Measurements from ENCODE around the gene GPR17. TPM values are rescaled to one million over a fixed set of nuclear protein-coding genes. Genes with fewer than 3 reads are reported as not detected.
A peak's percentile ranks its signal among the peaks of the same experiment; 100 is the strongest.

GPR17 gene
- polyA plus RNA-seq, 2 donors, result 0.26 to 1.6 TPM

- WGBS, 2 donors, result 84 to 89% methylated on average over 6 of the region's 6 CpGs
- Histone ChIP-seq H3K4me3 (ENCODE audit: low read depth in 1 of 2, low read length in 2 of 2) (no peak overlapping the region), H3K27ac (ENCODE audit: low read depth in 2 of 2, low read length in 1 of 2) (no peak overlapping the region), H3K36me3 (ENCODE audit: control insufficient read depth in 2 of 2, insufficient read depth in 2 of 2, low read length in 1 of 2) (no peaks in the 10 kb centered on the region), H3K9me3 (ENCODE audit: control insufficient read depth in 2 of 2, insufficient read depth in 1 of 2, low read depth in 1 of 2, low read length in 1 of 2) (no peaks in the 10 kb centered on the region), H3K27me3 (ENCODE audit: control insufficient read depth in 1 of 2, insufficient read depth in 2 of 2, low read length in 2 of 2) (no peaks in the 10 kb centered on the region), H3K4me1 (ENCODE audit: control insufficient read depth in 2 of 2, insufficient read depth in 2 of 2, low read length in 1 of 2) (peaks cover 0 to 23% of the 10 kb centered on the region in 2 donors)
These were observed 2.4 kb downstream of the GPR17 start for GRCh38 chr2:127648321-127648720.

GRCh38 chr2:127649100-127649611, 3.2 kb downstream of the GPR17 start:
- peaks cover 0 to 23% of the 10 kb centered on the region in 2 donors for H3K4me1 ChIP-seq (ENCODE audit: control insufficient read depth in 2 of 2, insufficient read depth in 2 of 2, low read length in 1 of 2)
- H3K4me3 ChIP-seq (ENCODE audit: low read depth in 1 of 2, low read length in 2 of 2), result no peak overlapping the region
- no peaks in the 10 kb centered on the region for H3K27me3 ChIP-seq (ENCODE audit: control insufficient read depth in 1 of 2, insufficient read depth in 2 of 2, low read length in 2 of 2)
- H3K27ac ChIP-seq (ENCODE audit: low read depth in 2 of 2, low read length in 1 of 2), result no peak overlapping the region
- peaks cover 0 to 4% of the 10 kb centered on the region in 2 donors for H3K36me3 ChIP-seq (ENCODE audit: control insufficient read depth in 2 of 2, insufficient read depth in 2 of 2, low read length in 1 of 2)
- WGBS, 2 donors, result 60 to 68% methylated on average over 12 of the region's 12 CpGs
- no peaks in the 10 kb centered on the region for H3K9me3 ChIP-seq (ENCODE audit: control insufficient read depth in 2 of 2, insufficient read depth in 1 of 2, low read depth in 1 of 2, low read length in 1 of 2)

- Histone ChIP-seq H3K36me3 (ENCODE audit: control insufficient read depth in 2 of 2, insufficient read depth in 2 of 2, low read length in 1 of 2) (peaks cover 0 to 7% of the 10 kb centered on the region in 2 donors), H3K4me1 (ENCODE audit: control insufficient read depth in 2 of 2, insufficient read depth in 2 of 2, low read length in 1 of 2) (peaks cover 0 to 23% of the 10 kb centered on the region in 2 donors), H3K27ac (ENCODE audit: low read depth in 2 of 2, low read length in 1 of 2) (peak overlapping the region; percentile 20 to 56), H3K9me3 (ENCODE audit: control insufficient read depth in 2 of 2, insufficient read depth in 1 of 2, low read depth in 1 of 2, low read length in 1 of 2) (no peaks in the 10 kb centered on the region), H3K27me3 (ENCODE audit: control insufficient read depth in 1 of 2, insufficient read depth in 2 of 2, low read length in 2 of 2) (no peaks in the 10 kb centered on the region), H3K4me3 (ENCODE audit: low read depth in 1 of 2, low read length in 2 of 2) (no peak overlapping the region)
- WGBS, 2 donors, result 7 to 9% methylated on average over 7 of the region's 7 CpGs
These were observed 3.7 kb downstream of the GPR17 start for GRCh38 chr2:127649684-127650040.

- Histone ChIP-seq H3K9me3 (ENCODE audit: control insufficient read depth in 2 of 2, insufficient read depth in 1 of 2, low read depth in 1 of 2, low read length in 1 of 2) (no peaks in the 10 kb centered on the region), H3K4me3 (ENCODE audit: low read depth in 1 of 2, low read length in 2 of 2) (no peak overlapping the region), H3K27me3 (ENCODE audit: control insufficient read depth in 1 of 2, insufficient read depth in 2 of 2, low read length in 2 of 2) (no peaks in the 10 kb centered on the region), H3K36me3 (ENCODE audit: control insufficient read depth in 2 of 2, insufficient read depth in 2 of 2, low read length in 1 of 2) (peaks cover 0 to 7% of the 10 kb centered on the region in 2 donors), H3K4me1 (ENCODE audit: control insufficient read depth in 2 of 2, insufficient read depth in 2 of 2, low read length in 1 of 2) (peaks cover 0 to 23% of the 10 kb centered on the region in 2 donors), H3K27ac (ENCODE audit: low read depth in 2 of 2, low read length in 1 of 2) (peak overlapping the region; percentile 20 to 56)
- 62 to 66% methylated on average over 17 of the region's 17 CpGs for WGBS, 2 donors
These were observed 4.3 kb downstream of the GPR17 start for GRCh38 chr2:127650041-127650784.

GRCh38 chr2:127650785-127651380, 4.9 kb downstream of the GPR17 start:
- WGBS, 2 donors, result 83 to 87% methylated on average over 28 of the region's 28 CpGs
- Histone ChIP-seq H3K4me1 (ENCODE audit: control insufficient read depth in 2 of 2, insufficient read depth in 2 of 2, low read length in 1 of 2) (peaks cover 0 to 23% of the 10 kb centered on the region in 2 donors), H3K27ac (ENCODE audit: low read depth in 2 of 2, low read length in 1 of 2) (peak overlapping the region in 1 of 2 donors; percentile 24), H3K27me3 (ENCODE audit: control insufficient read depth in 1 of 2, insufficient read depth in 2 of 2, low read length in 2 of 2) (no peaks in the 10 kb centered on the region), H3K9me3 (ENCODE audit: control insufficient read depth in 2 of 2, insufficient read depth in 1 of 2, low read depth in 1 of 2, low read length in 1 of 2) (no peaks in the 10 kb centered on the region), H3K36me3 (ENCODE audit: control insufficient read depth in 2 of 2, insufficient read depth in 2 of 2, low read length in 1 of 2) (peaks cover 0 to 7% of the 10 kb centered on the region in 2 donors), H3K4me3 (ENCODE audit: low read depth in 1 of 2, low read length in 2 of 2) (no peak overlapping the region)

GRCh38 chr2:127651381-127651809, 5.4 kb downstream of the GPR17 start:
- Histone ChIP-seq H3K36me3 (ENCODE audit: control insufficient read depth in 2 of 2, insufficient read depth in 2 of 2, low read length in 1 of 2) (peaks cover 0 to 7% of the 10 kb centered on the region in 2 donors), H3K4me3 (ENCODE audit: low read depth in 1 of 2, low read length in 2 of 2) (no peak overlapping the region), H3K27me3 (ENCODE audit: control insufficient read depth in 1 of 2, insufficient read depth in 2 of 2, low read length in 2 of 2) (no peaks in the 10 kb centered on the region), H3K9me3 (ENCODE audit: control insufficient read depth in 2 of 2, insufficient read depth in 1 of 2, low read depth in 1 of 2, low read length in 1 of 2) (no peaks in the 10 kb centered on the region), H3K27ac (ENCODE audit: low read depth in 2 of 2, low read length in 1 of 2) (peak overlapping the region; percentile 19 to 47), H3K4me1 (ENCODE audit: control insufficient read depth in 2 of 2, insufficient read depth in 2 of 2, low read length in 1 of 2) (peaks cover 0 to 23% of the 10 kb centered on the region in 2 donors)
- 87 to 91% methylated on average over 29 of the region's 29 CpGs for WGBS, 2 donors

GRCh38 chr2:127651971-127652550, 6.1 kb downstream of the GPR17 start:
- Histone ChIP-seq H3K27me3 (ENCODE audit: control insufficient read depth in 1 of 2, insufficient read depth in 2 of 2, low read length in 2 of 2) (no peaks in the 10 kb centered on the region), H3K9me3 (ENCODE audit: control insufficient read depth in 2 of 2, insufficient read depth in 1 of 2, low read depth in 1 of 2, low read length in 1 of 2) (no peaks in the 10 kb centered on the region), H3K4me3 (ENCODE audit: low read depth in 1 of 2, low read length in 2 of 2) (no peak overlapping the region), H3K36me3 (ENCODE audit: control insufficient read depth in 2 of 2, insufficient read depth in 2 of 2, low read length in 1 of 2) (peaks cover 0 to 7% of the 10 kb centered on the region in 2 donors), H3K27ac (ENCODE audit: low read depth in 2 of 2, low read length in 1 of 2) (peak overlapping the region; percentile 36 to 41), H3K4me1 (ENCODE audit: control insufficient read depth in 2 of 2, insufficient read depth in 2 of 2, low read length in 1 of 2) (peaks cover 0 to 17% of the 10 kb centered on the region in 2 donors)
- WGBS, 2 donors, result 72 to 73% methylated on average over 14 of the region's 14 CpGs

- Histone ChIP-seq H3K9me3 (ENCODE audit: control insufficient read depth in 2 of 2, insufficient read depth in 1 of 2, low read depth in 1 of 2, low read length in 1 of 2) (no peaks in the 10 kb centered on the region), H3K36me3 (ENCODE audit: control insufficient read depth in 2 of 2, insufficient read depth in 2 of 2, low read length in 1 of 2) (peaks cover 0 to 7% of the 10 kb centered on the region in 2 donors), H3K4me3 (ENCODE audit: low read depth in 1 of 2, low read length in 2 of 2) (no peak overlapping the region), H3K4me1 (ENCODE audit: control insufficient read depth in 2 of 2, insufficient read depth in 2 of 2, low read length in 1 of 2) (peaks cover 0 to 11% of the 10 kb centered on the region in 2 donors), H3K27me3 (ENCODE audit: control insufficient read depth in 1 of 2, insufficient read depth in 2 of 2, low read length in 2 of 2) (no peaks in the 10 kb centered on the region), H3K27ac (ENCODE audit: low read depth in 2 of 2, low read length in 1 of 2) (peak overlapping the region; percentile 14 to 38)
- 71 to 77% methylated on average over 25 of the region's 25 CpGs for WGBS, 2 donors
These were observed 6.9 kb downstream of the GPR17 start for GRCh38 chr2:127652786-127653357.

GRCh38 chr2:127653421-127654083, 7.6 kb downstream of the GPR17 start:
- H3K27ac ChIP-seq (ENCODE audit: low read depth in 2 of 2, low read length in 1 of 2), result peak overlapping the region; percentile 14 to 38
- WGBS, 2 donors, result 74 to 77% methylated on average over 16 of the region's 16 CpGs
- H3K4me1 ChIP-seq (ENCODE audit: control insufficient read depth in 2 of 2, insufficient read depth in 2 of 2, low read length in 1 of 2), result peaks cover 0 to 8% of the 10 kb centered on the region in 2 donors

More at GRCh38 chr2:127653421-127654083, 7.6 kb downstream of the GPR17 start:
- Histone ChIP-seq H3K9me3 (ENCODE audit: control insufficient read depth in 2 of 2, insufficient read depth in 1 of 2, low read depth in 1 of 2, low read length in 1 of 2) (no peaks in the 10 kb centered on the region), H3K36me3 (ENCODE audit: control insufficient read depth in 2 of 2, insufficient read depth in 2 of 2, low read length in 1 of 2) (peaks cover 0 to 7% of the 10 kb centered on the region in 2 donors), H3K27me3 (ENCODE audit: control insufficient read depth in 1 of 2, insufficient read depth in 2 of 2, low read length in 2 of 2) (no peaks in the 10 kb centered on the region), H3K4me3 (ENCODE audit: low read depth in 1 of 2, low read length in 2 of 2) (no peak overlapping the region)

Data from esophagus (tissue), 2 donors.